BE2C (cell line): ENCODE measurements around the gene NOTCH3.

Source experiments
- DNase-seq: peaks from one replicate; pipeline ENCODE4 v3.0.0-alpha.2; 2020
- H3K27me3 ChIP-seq: fragments of 250-450 bp; sonication (Bioruptor Pico); 2 replicates; pipeline ENCODE4 v1.5.1; 2020; ENCODE audit warnings: mild to moderate bottlenecking
- H3K36me3 ChIP-seq: fragments of 250-450 bp; sonication (Bioruptor Pico); 2 replicates; pipeline ENCODE4 v1.5.1; 2020; ENCODE audit warnings: mild to moderate bottlenecking
- H3K4me1 ChIP-seq: fragments of 250-450 bp; sonication (Bioruptor Pico); 2 replicates; pipeline ENCODE4 v1.5.1; 2020
- H3K4me3 ChIP-seq: 2 replicates; pipeline ENCODE4 v1.5.1; 2011; ENCODE audit warnings: low read depth, low read length
- H3K9me3 ChIP-seq: fragments of 250-450 bp; sonication (Bioruptor Pico); 2 replicates; pipeline ENCODE4 v1.5.1; 2020
- TF ChIP-seq, protein P1 (sequence below): IDR thresholded peaks from 2 replicates; pipeline ENCODE4 v1.5.1; 2012; ENCODE audit warnings: mild to moderate bottlenecking, low read depth, low read length

Gene NOTCH3

DNA sequence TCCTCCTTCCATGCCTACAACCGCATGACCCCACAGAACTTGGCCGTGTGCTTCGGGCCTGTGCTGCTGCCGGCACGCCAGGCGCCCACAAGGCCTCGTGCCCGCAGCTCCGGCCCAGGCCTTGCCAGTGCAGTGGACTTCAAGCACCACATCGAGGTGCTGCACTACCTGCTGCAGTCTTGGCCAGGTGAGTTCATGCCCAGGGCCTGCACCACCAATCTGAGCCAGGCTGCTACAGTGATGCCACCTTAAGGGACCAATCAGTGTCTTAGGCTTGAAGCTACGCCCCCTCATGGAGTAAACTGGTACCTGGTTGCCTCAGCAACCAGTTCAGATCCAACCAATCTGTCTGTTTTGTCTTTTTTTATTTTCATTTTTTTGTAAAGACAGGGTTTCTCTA lies 88.4 kb downstream of the NOTCH3 start:
- TF ChIP-seq, protein P1, sequence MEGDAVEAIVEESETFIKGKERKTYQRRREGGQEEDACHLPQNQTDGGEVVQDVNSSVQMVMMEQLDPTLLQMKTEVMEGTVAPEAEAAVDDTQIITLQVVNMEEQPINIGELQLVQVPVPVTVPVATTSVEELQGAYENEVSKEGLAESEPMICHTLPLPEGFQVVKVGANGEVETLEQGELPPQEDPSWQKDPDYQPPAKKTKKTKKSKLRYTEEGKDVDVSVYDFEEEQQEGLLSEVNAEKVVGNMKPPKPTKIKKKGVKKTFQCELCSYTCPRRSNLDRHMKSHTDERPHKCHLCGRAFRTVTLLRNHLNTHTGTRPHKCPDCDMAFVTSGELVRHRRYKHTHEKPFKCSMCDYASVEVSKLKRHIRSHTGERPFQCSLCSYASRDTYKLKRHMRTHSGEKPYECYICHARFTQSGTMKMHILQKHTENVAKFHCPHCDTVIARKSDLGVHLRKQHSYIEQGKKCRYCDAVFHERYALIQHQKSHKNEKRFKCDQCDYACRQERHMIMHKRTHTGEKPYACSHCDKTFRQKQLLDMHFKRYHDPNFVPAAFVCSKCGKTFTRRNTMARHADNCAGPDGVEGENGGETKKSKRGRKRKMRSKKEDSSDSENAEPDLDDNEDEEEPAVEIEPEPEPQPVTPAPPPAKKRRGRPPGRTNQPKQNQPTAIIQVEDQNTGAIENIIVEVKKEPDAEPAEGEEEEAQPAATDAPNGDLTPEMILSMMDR = no peak
- Histone ChIP-seq H3K9me3 (no peaks in the 10 kb centered on the region), H3K4me1 (no peaks in the 10 kb centered on the region), H3K27me3 (peaks cover 8% of the 10 kb centered on the region), H3K4me3 (no peak overlapping the region), H3K36me3 (peaks cover 10% of the 10 kb centered on the region)
- DNase-seq = no peak

GRCh38 chr19:15111758-15112157 lies 89.0 kb downstream of the NOTCH3 start:
- Histone ChIP-seq H3K36me3 (peaks cover 6% of the 10 kb centered on the region), H3K9me3 (no peaks in the 10 kb centered on the region), H3K27me3 (peaks cover 12% of the 10 kb centered on the region), H3K4me1 (no peaks in the 10 kb centered on the region), H3K4me3 (no peak overlapping the region)
- DNase-seq = no peak
- TF ChIP-seq, protein P1 = no peak

DNA sequence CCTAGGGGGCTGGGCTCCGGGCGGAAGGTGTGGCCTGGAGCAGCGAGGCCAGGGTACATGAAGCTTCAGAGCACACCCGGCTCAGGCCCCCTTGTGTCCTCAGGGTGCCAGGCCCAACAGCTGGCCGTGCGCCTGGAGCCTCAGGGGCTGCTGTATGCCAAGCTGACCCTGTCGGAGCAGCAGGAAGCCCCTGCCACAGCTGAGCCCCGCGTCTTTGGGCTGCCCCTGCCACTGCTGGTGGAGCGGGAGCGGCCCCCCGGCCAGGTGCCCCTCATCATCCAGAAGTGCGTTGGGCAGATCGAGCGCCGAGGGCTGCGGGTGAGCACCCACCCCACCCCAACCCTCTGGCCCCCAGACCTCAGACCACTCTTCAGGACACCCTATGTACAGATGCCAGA lies 90.4 kb downstream of the NOTCH3 start:
- Histone ChIP-seq H3K36me3 (peaks cover 6% of the 10 kb centered on the region), H3K4me3 (no peak overlapping the region), H3K27me3 (peaks cover 23% of the 10 kb centered on the region), H3K4me1 (no peaks in the 10 kb centered on the region), H3K9me3 (no peaks in the 10 kb centered on the region)
- DNase-seq = no peak
- TF ChIP-seq, protein P1 = no peak

GRCh38 chr19:15109768-15110417 lies 90.9 kb downstream of the NOTCH3 start:
- Histone ChIP-seq H3K36me3 (peaks cover 3% of the 10 kb centered on the region), H3K9me3 (no peaks in the 10 kb centered on the region), H3K4me1 (no peaks in the 10 kb centered on the region), H3K4me3 (no peak overlapping the region), H3K27me3 (peaks cover 23% of the 10 kb centered on the region)
- DNase-seq = no peak
- TF ChIP-seq, protein P1 = no peak
